H1 (cell line): ENCODE data around the gene CDH12. TPM values are rescaled to one million over a fixed set of nuclear protein-coding genes. Genes with fewer than 3 reads are reported as not detected.

ENCODE experiments used
- ASH2L ChIP-seq: fragments of 200-600, 300-600 bp; sonication (generic); IDR thresholded peaks from one replicate; pipeline ENCODE4 v1.7.1; 2017; ENCODE audit warnings: low read length
- NANOG ChIP-seq: IDR thresholded peaks from 2 replicates; pipeline ENCODE4 v1.6.1; 2011; ENCODE audit warnings: low read length, low read depth, mild to moderate bottlenecking, inconsistent platforms; ENCODE audit not compliant: insufficient read depth, poor library complexity, severe bottlenecking
- RBBP5 ChIP-seq: IDR thresholded peaks from 2 replicates; pipeline ENCODE4 v1.7.1; 2012; ENCODE audit warnings: low read depth, mild to moderate bottlenecking, inconsistent platforms, low read length, moderate library complexity, borderline replicate concordance
- SIX5 ChIP-seq: IDR thresholded peaks from 2 replicates; pipeline ENCODE4 v1.6.1; 2011; ENCODE audit warnings: mild to moderate bottlenecking, low read depth, low read length
- polyA plus RNA-seq, 7 experiments: library from polyadenylated mRNA; depleted of rRNA in 3 of 7; stranded (reverse) in 5 of 7; unstranded in 2 of 7; fragments of >200 nt in 5 of 7; fragments of 200-250 nt in 2 of 7; gene quantifications; 1 replicate in 5 of 7; 2 replicates in 1 of 7; 4 replicates in 1 of 7; pipeline versions ENCODE4 v1.2.1 to v1.2.3, GENCODE V29; 2011 to 2013; ENCODE audit warnings: missing spikeins in 2 of 7, mixed read lengths in 2 of 7
- total RNA-seq: library from RNA; stranded (reverse); fragmentation: NEBNext Ultra II Directional; extraction: Animal tissue kit (Norgen Biotek cat#: 25700); gene quantifications from 2 replicates; pipeline ENCODE4 v1.2.1, GENCODE V29; 2021

The CDH12 gene
- total and polyA plus RNA-seq, 2 of the 8 experiments (the other 6 are each of a cell fraction or from before 2014, with no cell fraction given): 0.03 TPM; not detected in 1

GRCh38 chr5:22683050-22683449 is 170.1 kb downstream of the CDH12 start (continued):
- TF ChIP-seq ASH2L (no peak), RBBP5 (no peak), NANOG (no peak), SIX5 (no peak)
